ENCODE data around the gene GMCL2. TPM values are rescaled to one million over a fixed set of nuclear protein-coding genes. Genes with fewer than 3 reads are reported as not detected.
A peak's percentile ranks its signal among the peaks of the same experiment; 100 is the strongest.
"Not testable (repeated sequence)": the region's sequence is repeated elsewhere in the genome, so short reads cannot be mapped to it uniquely, and the experiment has no call there.

The GMCL2 gene
- total RNA-seq, 4 donors from 2014 or later = not detected

DNA sequence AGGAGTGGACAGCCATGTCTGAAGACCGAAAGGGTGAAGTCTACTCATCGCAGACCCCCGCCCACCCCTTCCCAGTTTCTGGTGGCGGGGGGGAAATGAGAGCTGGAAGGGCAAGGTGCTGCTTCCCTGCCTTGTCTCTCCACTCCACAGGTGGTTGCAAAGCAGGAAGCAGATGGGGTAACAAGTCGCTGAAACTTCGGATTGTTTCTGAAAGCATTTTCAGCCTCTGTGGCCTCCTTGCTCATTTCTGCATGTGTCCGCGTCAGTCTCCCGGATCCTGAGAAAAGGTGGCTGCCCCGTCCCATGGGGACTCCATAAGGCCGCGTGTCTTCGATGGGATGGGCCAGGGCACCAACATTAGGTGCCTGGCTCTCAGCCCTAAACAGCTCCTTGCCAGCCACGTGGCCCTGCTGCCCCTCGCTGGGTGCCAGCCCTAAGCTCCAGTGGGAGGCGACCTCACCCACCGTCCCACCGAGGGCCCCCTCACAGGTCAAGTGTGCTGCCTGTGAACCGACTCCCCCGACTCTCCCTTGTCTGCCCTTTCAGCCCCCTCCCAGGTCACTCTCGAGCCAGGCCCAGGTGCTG, 44.5 kb upstream of the GMCL2 start:
- Histone ChIP-seq H3K9me3 (no peaks in the 10 kb centered on the region), H3K27me3 (no peaks in the 10 kb centered on the region), H3K4me3 (peak overlapping the region; percentile 67 to 97), H3K4me1 (peaks cover 0 to 53% (median 18%) of the 10 kb centered on the region in 3 donors), H3K36me3 (peaks cover 0 to 47% of the 10 kb centered on the region in 2 donors), H3K27ac (peak overlapping the region; percentile 86 to 99 (median 94))
- no peak for TF ChIP-seq POLR2AphosphoS5 (IDR thresholded peaks at IDR 0.05)
- no peak for TF ChIP-seq EP300 (IDR thresholded peaks at IDR 0.05)
- TF ChIP-seq POLR2A (IDR thresholded peaks at IDR 0.05) = no peak
- TF ChIP-seq, protein P1, sequence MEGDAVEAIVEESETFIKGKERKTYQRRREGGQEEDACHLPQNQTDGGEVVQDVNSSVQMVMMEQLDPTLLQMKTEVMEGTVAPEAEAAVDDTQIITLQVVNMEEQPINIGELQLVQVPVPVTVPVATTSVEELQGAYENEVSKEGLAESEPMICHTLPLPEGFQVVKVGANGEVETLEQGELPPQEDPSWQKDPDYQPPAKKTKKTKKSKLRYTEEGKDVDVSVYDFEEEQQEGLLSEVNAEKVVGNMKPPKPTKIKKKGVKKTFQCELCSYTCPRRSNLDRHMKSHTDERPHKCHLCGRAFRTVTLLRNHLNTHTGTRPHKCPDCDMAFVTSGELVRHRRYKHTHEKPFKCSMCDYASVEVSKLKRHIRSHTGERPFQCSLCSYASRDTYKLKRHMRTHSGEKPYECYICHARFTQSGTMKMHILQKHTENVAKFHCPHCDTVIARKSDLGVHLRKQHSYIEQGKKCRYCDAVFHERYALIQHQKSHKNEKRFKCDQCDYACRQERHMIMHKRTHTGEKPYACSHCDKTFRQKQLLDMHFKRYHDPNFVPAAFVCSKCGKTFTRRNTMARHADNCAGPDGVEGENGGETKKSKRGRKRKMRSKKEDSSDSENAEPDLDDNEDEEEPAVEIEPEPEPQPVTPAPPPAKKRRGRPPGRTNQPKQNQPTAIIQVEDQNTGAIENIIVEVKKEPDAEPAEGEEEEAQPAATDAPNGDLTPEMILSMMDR (IDR thresholded peaks at IDR 0.05) = no peak
- 4% methylated on average over 5 of the region's 21 CpGs; no CpG with 5 or more reads in 1 of the 2 donors for WGBS, 2 donors (ENCODE audit: low coverage in 1 of 2)
- ATAC-seq = no peak

DNA sequence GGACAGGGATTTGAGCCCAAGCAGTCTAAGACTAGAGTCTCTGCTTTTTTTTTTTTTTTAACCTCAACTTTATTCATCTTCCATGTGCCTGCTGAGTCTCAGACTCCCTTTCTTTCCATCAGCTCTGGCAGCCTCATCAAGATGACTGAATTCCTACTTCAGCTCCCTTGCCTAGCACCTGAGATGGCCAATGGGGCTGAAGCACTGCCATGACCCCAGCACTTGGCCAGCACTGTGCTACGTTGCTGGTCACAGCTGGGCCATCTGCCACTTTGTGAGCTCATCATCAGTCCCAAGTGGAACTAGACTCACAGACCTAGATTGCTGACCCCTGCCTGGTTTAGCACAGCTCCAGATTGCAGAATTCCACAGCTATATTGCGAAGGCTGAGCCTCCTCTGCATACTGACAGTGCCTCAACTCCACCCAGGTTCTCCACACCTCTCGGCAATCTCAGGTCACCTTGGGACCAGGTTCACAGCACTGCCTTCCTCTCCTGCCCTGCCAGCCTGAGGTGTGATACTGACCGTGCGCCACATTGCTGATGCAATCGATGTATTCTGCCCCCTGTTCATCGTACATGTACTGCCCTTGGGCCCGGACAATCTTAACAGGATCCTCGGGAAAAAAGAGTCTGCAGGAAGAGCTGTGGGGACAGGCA, 43.8 kb upstream of the GMCL2 start:
- Histone ChIP-seq H3K4me3 (peak overlapping the region in 1 of 2 donors; percentile 97), H3K4me1 (peaks cover 0 to 47% (median 18%) of the 10 kb centered on the region in 3 donors), H3K36me3 (peaks cover 0 to 53% of the 10 kb centered on the region in 2 donors), H3K9me3 (no peaks in the 10 kb centered on the region), H3K27ac (peak overlapping the region in 2 of 4 donors; percentile 97 to 99), H3K27me3 (no peaks in the 10 kb centered on the region)
- WGBS, 2 donors (ENCODE audit: low coverage in 1 of 2) = 40% methylated on average over 2 of the region's 9 CpGs; no CpG with 5 or more reads in 1 of the 2 donors
- no peak for ATAC-seq
- no peak for TF ChIP-seq EP300 (IDR thresholded peaks at IDR 0.05)
- TF ChIP-seq POLR2A (IDR thresholded peaks at IDR 0.05) = no peak
- no peak for TF ChIP-seq POLR2AphosphoS5 (IDR thresholded peaks at IDR 0.05)
- TF ChIP-seq, protein P1 (IDR thresholded peaks at IDR 0.05) = no peak

DNA sequence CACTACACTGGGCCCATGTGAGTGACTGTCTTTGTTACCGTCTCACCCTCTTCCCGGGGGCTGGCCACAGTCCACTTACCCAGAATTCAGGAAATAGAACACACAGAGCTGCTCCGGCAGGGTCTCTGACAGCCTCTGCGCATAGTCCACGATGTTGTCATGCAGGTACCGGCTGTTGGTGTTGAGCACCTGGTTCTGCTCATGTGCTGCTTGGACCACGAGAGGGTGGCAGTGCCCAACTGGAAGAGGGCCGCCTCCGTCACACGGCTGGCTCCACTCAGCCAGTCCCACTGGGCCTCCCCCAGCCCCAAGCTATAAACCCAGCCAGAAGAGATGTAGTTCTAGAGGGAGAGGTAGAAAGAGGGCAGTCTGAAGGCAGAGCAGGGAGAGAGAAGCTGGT, 42.7 kb upstream of the GMCL2 start:
- 60% methylated on average over 1 of the region's 10 CpGs; no CpG with 5 or more reads in 1 of the 2 donors for WGBS, 2 donors (ENCODE audit: low coverage in 1 of 2)
- Histone ChIP-seq H3K4me1 (peaks cover 0 to 39% (median 18%) of the 10 kb centered on the region in 3 donors), H3K4me3 (no peak overlapping the region), H3K9me3 (no peaks in the 10 kb centered on the region), H3K36me3 (peaks cover 0 to 63% of the 10 kb centered on the region in 2 donors), H3K27ac (no peak overlapping the region), H3K27me3 (no peaks in the 10 kb centered on the region)
- ATAC-seq = no peak
- TF ChIP-seq EP300 (IDR thresholded peaks at IDR 0.05) (no peak), POLR2A (IDR thresholded peaks at IDR 0.05) (no peak), POLR2AphosphoS5 (IDR thresholded peaks at IDR 0.05) (no peak)
- TF ChIP-seq, protein P1 (IDR thresholded peaks at IDR 0.05) = no peak

DNA sequence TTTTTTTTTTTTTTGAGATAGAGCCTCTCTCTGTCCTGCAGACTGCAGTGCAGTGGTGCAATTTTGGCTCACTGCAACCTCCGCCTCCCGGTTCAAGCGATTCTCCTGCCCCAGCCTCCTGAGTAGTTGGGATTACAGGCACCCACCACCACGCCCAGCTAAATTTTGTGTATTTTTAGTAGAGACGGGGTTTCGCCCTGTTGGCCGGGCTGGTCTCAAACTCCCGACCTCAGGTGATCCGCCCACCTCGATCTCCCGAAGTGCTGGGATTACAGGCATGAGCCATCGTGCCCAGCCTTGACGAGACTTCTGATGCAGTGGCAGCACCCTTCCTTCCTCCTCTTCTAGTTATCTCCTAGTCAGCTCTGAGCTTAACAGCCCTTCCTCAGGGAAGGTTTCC, 41.9 kb upstream of the GMCL2 start:
- H3K27me3 ChIP-seq, H3K27ac ChIP-seq, H3K4me3 ChIP-seq, H3K9me3 ChIP-seq, ATAC-seq: not testable (repeated sequence)
- Histone ChIP-seq H3K36me3 (peaks cover 0 to 71% of the 10 kb centered on the region in 2 donors), H3K4me1 (peaks cover 0 to 38% (median 18%) of the 10 kb centered on the region in 3 donors)
- WGBS, 2 donors (ENCODE audit: low coverage in 1 of 2) = 88 to 100% methylated on average over 5 to 12 of the region's 13 CpGs

DNA sequence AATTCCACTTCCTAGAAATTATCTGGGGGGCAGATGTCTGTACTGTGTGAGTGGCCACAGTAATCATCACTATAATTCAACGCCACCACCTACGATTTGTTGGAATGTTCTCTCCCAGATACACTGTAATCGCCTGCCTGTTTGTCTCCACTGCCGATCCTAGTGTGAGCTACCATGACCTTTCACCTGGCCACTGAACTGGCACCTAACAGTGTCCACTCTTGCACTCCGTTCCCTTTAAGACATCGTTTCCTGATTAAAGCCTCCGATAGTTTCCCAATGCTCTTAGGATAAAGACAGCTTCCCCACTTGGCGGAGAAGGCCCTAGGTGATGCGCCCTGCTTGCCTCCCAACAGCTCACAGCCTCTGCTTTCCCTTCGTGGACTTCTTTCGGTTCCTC, 41.4 kb upstream of the GMCL2 start:
- peaks cover 0 to 43% (median 18%) of the 10 kb centered on the region in 3 donors for H3K4me1 ChIP-seq
- TF ChIP-seq, protein P1 (IDR thresholded peaks at IDR 0.05) = no peak
- TF ChIP-seq POLR2A (IDR thresholded peaks at IDR 0.05) (no peak), POLR2AphosphoS5 (IDR thresholded peaks at IDR 0.05) (no peak), EP300 (IDR thresholded peaks at IDR 0.05) (no peak)
- no peaks in the 10 kb centered on the region for H3K9me3 ChIP-seq
- no peak overlapping the region for H3K4me3 ChIP-seq
- ATAC-seq = no peak
- no peak overlapping the region for H3K27ac ChIP-seq
- WGBS, 2 donors (ENCODE audit: low coverage in 1 of 2) = 89 to 98% methylated on average over 9 to 11 of the region's 11 CpGs
- no peaks in the 10 kb centered on the region for H3K27me3 ChIP-seq
- peaks cover 0 to 72% of the 10 kb centered on the region in 2 donors for H3K36me3 ChIP-seq

Measured in gastroesophageal sphincter (tissue), 4 donors.